ENCODE results near the gene PPP6R2.

DNA sequence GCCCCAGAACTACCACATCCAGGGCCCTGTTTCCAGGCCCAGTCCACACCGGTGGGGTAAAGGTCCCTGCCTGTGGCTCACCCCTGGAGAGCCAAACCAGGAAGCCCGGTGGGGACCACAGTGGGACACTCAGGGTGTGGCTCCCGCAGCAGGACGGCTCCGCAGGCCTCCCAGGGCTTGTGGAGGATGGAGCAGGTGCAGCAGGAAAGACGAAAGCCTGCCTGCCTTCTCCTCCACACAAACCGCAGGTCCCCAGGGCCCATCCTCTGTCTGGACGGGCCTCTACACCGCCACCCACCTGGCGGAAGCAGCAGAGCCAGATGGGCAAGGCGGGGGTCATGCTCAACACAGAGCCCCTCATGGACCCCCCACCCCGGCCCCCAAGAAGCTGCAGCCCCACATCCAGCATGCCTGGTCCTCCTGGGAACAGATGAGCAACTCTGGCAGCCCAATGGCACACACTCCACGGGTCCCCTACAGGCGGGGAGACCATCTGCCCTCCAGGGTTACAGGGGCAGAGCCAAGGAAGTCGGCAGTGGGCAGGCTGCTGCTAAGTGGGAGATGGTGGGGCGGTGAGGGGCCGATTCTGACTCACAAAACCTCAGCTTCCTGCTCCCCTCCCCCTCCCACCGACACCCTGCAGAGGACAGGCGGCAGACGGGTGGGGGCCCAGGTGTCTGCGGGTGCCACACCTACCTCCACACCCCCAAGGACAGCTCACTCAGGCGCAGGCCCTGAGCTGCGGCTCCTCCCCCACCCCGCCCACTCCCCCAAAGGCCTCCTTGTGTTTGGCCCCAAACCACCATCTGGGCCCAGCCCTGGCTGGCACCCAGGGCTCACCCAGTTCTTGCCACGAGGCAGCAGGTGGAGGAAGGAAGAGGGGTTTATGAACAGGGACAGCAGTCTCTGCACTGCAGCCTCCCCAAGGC is 126.5 kb downstream of the PPP6R2 start:
- TF ChIP-seq, protein P1, sequence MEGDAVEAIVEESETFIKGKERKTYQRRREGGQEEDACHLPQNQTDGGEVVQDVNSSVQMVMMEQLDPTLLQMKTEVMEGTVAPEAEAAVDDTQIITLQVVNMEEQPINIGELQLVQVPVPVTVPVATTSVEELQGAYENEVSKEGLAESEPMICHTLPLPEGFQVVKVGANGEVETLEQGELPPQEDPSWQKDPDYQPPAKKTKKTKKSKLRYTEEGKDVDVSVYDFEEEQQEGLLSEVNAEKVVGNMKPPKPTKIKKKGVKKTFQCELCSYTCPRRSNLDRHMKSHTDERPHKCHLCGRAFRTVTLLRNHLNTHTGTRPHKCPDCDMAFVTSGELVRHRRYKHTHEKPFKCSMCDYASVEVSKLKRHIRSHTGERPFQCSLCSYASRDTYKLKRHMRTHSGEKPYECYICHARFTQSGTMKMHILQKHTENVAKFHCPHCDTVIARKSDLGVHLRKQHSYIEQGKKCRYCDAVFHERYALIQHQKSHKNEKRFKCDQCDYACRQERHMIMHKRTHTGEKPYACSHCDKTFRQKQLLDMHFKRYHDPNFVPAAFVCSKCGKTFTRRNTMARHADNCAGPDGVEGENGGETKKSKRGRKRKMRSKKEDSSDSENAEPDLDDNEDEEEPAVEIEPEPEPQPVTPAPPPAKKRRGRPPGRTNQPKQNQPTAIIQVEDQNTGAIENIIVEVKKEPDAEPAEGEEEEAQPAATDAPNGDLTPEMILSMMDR (IDR thresholded peaks at IDR 0.05) = no peak
- TF ChIP-seq POLR2A (IDR thresholded peaks at IDR 0.05) = no peak

Data from thyroid gland (tissue), 4 donors.